Amniotic epithelial cell (primary cell): ENCODE data around the gene NPC1.
"Not testable (repeated sequence)": the region's sequence is repeated elsewhere in the genome, so short reads cannot be mapped to it uniquely, and the experiment has no call there.

ENCODE experiments used
- DNase-seq: peaks from one replicate; pipeline ENCODE4 v3.0.0-alpha.2; 2010; ENCODE audit warnings: low read depth

NPC1 gene

GRCh38 chr18:23609390-23610023 lies 23.2 kb upstream of the NPC1 start:
- peak; percentile 31 for DNase-seq

- DNase-seq, result no peak
Measured at GRCh38 chr18:23608211-23608610, 21.9 kb upstream of the NPC1 start.

- no peak for DNase-seq
Measured at GRCh38 chr18:23605941-23606340, 19.6 kb upstream of the NPC1 start.

GRCh38 chr18:23599809-23600208 lies 13.5 kb upstream of the NPC1 start:
- no peak for DNase-seq

- DNase-seq, result no peak
Measured at GRCh38 chr18:23596183-23596582, 9.9 kb upstream of the NPC1 start.

GRCh38 chr18:23595591-23595990 lies 9.3 kb upstream of the NPC1 start:
- DNase-seq, result no peak

GRCh38 chr18:23593720-23594119 lies 7.4 kb upstream of the NPC1 start:
- peak; percentile 83 for DNase-seq

GRCh38 chr18:23592911-23593310 lies 6.6 kb upstream of the NPC1 start:
- DNase-seq, result no peak

- DNase-seq, result no peak
Measured at GRCh38 chr18:23591011-23591410, 4.7 kb upstream of the NPC1 start.

- DNase-seq, result peak; percentile 63
Measured at GRCh38 chr18:23588836-23589560, 2.7 kb upstream of the NPC1 start.

- no peak for DNase-seq
Measured at GRCh38 chr18:23587220-23587642, 925 bp upstream of the NPC1 start.

- DNase-seq, result no peak
Measured at GRCh38 chr18:23585897-23586248, 433 bp downstream of the NPC1 start.

GRCh38 chr18:23585007-23585871 lies 1.1 kb downstream of the NPC1 start:
- no peak for DNase-seq

- no peak for DNase-seq
Measured at GRCh38 chr18:23584019-23584983, 2.0 kb downstream of the NPC1 start.

GRCh38 chr18:23583071-23583865 lies 3.0 kb downstream of the NPC1 start:
- DNase-seq, result no peak

- peak; percentile 56 for DNase-seq
Measured at GRCh38 chr18:23580677-23581367, 5.5 kb downstream of the NPC1 start.

GRCh38 chr18:23578891-23579653 lies 7.2 kb downstream of the NPC1 start:
- peak; percentile 53 for DNase-seq

GRCh38 chr18:23578067-23578701 lies 8.1 kb downstream of the NPC1 start:
- DNase-seq, result no peak

- DNase-seq, result not testable (repeated sequence)
Measured at GRCh38 chr18:23577521-23577920, 8.8 kb downstream of the NPC1 start.
